T-helper 2 cell (primary cell): ENCODE measurements around the gene OR5K1.
A peak's percentile ranks its signal among the peaks of the same experiment; 100 is the strongest.

Source experiments
- DNase-seq, 5 experiments: peaks; one replicate each; pipeline versions ENCODE4 v3.0.0 to v3.0.0-alpha.2; 2012 to 2022
- total RNA-seq, 2 donors: gene quantifications; one replicate each; lab custom pipeline; 2026; lab: John Stamatoyannopoulos, UW

OR5K1 gene
- total RNA-seq = 0 reads per million in 2 donors

DNA sequence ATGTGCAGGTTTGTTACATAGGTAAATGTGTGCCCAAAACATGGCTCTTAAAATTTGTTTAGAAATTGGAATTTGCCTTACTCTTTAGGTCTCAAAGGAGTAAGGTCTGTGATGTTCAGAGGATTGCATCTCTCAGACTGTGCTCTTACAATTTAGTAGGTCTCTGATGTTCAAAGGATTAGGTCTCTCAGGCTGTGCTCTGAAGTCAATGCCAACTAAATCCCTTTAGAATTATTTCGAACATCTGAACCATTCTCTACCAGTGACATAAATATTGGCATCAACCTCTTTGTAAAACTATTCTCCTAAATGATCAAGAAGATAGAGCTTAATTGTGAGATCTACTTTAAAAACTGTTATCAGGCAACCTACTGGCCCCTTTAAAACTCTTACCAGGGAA, at the start of gene OR5K1:
TSS of gene OR5K1 (plus strand) at position 301 of the 400 bp plus-strand sequence. CDS start 6,376 bp downstream, outside the sequence.
- DNase-seq = no peak

DNA sequence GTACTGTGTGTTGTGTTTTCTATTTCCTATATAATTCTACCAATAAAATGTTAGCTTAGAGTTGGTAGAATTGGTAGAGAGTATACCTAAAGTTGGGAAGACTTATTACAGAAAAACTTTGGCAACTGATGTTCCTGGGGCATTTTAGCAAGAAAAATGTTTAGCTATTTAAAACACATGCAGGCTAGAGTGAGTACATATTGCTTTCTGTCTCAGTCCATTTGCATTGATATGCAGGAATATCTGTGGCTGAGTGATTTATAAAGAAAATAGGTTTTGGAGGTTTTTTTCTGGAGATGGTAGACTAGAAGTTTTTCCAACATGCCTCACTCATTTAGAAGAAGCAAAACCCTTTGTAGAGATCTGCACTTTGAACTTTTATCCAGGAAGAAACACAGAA, 30.4 kb upstream of the OR5K1 start:
- no peak for DNase-seq

DNA sequence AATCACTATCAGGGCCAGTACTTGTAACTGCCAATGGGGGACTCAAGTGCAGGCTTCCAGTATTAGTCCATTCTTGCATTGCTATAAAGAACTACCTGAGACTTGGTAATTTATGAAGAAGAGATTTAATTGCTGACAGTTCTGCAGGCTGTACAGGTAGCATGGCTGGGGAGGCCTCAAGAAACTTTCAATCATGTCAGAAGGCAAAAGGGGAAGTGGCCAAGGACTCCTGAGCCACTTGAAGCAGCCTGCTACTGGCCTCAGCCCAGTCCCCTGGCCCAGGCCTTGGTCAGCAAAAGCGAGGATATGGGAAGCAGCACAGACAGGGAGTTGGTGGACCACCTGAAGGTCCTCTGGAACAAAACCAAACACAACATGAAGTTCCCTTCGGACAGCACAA, 29.2 kb upstream of the OR5K1 start:
- DNase-seq = no peak

DNA sequence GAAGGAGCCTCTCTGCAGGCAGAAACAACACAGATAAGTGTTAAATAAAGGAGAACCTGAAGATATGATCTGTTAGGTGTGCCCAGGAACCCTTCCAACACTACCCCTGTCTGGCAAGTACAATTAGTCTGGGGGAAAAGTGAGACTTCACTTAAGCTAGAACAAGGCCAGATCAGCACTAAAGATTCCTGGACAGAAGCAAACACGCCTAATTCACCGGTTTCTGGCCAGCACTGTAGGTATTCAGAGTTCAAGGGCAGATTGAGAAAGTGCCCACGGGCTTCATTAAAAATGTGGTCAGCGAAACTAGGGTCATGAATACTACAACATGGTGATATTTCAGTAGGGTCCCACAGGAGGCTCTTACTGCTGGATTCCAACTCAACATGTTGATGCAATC, 28.6 kb upstream of the OR5K1 start:
- DNase-seq = no peak

DNA sequence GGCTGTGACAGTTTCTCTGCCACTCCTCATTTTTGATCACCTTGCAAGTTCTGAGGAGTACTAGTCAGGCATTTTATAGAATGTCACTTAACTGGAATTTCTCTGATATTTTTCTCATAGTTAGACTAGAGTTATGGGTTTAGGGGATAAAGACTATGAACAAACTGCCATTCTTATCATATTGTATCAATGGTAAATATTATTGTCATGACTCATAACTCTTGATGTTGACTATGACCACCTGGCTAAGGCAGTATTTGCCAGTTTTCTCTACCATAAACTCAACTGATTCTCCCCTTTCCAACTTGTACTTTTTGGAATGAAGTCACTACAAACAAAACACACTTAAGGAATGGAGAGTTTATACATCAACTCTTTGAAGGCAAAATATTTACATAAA, 22.7 kb upstream of the OR5K1 start:
- no peak for DNase-seq

DNA sequence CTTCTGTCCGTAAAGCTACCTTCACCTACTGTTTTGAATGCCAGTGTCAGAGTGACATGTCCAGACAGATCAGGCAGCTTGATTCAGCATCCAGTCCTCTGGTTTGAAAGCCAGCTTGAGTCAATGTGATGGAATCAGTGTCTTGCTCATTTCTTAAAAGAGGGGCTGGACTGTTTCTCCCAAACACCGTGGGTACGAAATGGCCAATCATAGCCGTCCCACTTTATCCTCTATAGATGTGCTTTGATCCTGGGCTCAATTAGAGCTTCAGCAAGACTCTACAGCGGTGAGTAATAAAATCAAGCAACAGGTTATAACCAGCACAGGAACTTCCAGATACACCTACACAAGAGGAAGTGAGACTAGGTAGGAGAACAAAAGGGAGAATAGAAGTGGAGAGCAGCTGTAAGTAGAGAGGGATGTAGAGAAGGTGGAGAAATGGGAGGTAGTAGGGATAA, 17.0 kb upstream of the OR5K1 start:
- no peak for DNase-seq

DNA sequence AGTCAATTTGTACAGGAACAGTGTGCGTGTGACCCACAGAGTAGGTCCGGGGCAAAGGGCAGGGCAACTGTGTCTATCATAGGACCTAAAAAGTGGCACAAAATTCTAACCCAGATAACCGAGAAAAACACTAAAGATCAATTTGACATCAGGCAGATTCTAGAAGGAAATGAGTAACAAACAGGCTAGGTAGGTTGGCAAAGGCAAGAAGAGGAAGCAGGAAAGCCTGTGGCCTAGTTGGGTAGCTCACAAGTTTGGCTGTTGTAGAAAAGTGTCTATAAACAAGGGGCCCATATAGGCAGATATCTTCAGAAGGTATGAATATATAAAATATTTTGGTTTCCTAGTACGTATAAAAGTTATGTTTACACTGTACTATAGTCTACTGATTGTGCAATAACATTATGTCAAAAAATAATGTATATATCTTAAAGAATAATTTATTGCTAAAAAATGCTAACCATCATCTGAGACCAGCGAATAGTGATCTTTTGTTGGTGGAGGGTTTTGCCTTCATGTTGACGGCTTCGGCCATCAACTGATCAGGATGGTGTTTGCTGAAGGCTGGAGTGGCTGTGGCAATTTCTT, 13.3 kb upstream of the OR5K1 start:
- DNase-seq = peak in 1 of 5 experiments; percentile 19

DNA sequence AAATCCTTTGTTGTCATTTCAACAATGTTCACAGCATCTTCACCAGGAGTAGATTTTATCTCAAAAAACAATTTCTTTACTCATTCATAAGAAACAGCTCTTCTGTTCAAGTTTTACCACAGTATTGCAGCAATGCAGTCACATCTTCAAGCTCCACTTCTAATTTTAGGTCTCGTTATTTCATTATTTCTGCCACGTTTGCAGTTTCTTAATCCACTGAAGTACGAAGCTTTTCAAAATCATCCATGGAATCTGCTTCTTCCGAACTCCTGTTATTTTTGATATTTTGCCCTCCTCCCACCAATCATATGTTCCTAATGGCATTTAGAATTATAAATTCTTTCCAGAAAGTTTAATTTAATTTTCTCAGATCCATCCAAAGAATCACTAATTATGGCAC, 12.6 kb upstream of the OR5K1 start:
- no peak for DNase-seq

DNA sequence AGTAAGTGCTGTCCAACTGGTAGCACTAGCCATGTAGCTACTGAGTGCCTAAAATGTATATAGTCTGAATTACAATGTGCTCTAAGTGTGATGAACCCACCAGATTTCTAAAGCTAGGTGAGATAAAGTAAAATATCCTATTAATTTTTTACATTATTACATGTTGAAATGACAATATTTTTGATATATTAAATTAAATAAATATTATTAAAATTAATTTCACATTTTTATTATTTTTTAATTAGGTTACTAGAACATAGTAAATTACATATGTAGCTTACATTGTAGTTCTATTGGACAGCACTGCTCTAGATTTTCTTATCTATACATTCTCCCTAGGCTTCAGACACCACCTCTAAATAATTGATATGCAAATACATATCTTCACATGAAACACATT, 9.2 kb upstream of the OR5K1 start:
- DNase-seq = no peak

DNA sequence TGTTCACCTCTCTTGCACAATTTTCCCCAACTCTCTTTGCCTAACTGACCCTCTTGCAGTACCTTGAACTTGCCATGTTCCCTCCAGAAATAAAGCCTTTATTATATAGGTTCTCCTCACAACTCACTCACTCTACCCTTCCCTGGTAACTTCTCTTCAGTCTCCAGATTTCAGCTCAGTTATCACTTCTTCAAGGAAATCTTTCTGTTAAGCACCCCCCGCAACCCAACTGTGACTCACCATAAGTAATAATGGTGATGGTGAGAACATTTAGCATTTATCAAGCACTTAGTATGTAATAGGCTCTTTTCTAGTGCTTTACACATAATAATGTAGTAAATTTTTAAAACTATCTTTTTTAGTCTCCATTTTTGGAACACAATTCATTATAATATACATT, 8.1 kb upstream of the OR5K1 start:
- DNase-seq = no peak

DNA sequence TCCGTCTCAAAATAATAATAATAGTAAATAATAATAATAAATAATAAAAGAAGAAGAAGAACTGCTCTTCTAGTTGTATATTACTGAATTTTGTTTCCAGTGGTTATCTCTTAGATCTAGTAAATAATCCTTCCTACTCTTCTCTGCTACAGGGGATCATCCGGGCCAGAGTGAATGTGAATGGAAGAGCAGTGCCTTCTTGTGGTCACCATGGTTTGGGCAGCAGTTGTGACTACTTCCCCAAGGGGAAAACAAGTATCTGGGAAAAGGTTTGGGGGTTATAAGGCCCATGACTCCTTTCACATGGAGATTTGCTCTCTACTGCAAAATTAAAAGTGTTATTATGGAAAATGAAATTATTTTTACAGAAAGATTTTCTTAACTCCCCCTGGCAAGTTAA, 5.5 kb upstream of the OR5K1 start:
- DNase-seq = no peak

DNA sequence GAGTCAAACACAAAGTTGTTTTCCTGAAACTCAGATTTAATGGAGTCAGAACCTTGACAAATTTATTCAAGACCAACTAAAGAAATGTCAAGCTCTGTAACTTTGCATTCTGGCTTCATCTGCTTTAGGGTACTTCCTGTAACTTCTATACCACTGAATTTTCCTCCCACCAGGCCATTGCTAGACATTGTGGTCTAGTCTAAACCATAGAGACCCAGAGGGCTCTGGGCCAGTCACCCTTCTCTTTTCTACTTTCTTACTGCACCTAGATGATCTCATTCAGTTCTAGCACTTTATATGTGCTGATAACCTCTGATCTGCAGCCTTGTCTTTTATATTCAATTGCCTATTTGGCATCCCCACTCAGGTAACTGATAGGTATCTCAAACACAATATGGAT, 2.8 kb upstream of the OR5K1 start:
- DNase-seq = peak in 1 of 5 experiments; percentile 12

DNA sequence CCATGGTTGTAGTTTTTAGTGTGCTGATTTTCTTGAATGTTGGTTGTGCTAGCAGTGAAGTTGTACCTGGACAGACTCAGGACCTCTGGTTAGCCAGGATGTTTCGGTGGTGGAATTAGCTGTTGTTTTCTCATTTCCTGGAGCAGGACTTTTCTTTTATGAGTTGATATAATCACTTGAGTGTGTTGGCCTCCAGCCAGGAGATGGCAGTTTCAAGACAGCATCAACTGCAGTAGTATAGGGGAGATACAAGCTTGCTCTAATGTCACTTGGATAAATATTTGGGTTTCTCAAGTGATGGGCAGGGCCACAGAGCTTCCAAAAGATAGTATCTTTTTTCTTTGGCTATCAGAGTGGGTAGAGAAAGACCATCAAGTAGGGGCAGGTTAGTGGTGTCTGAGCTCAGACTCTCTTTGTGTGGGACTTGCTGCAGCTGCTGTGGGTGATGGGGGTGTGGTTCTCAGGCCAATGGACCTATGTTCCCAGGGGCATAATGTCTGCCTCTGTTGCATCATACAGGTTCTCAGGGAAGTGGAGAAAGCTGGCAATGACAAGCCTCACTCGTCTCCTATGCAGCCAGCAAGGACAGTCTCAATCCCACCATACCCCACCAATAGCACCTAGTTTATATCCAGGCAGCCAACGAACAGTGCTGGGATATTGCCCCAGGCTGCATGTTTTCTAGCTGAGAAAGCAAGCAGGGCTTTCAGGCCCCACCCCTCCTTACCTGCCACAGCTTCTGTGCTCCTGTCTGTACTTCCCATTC, 19.9 kb downstream of the OR5K1 start:
- peak in 1 of 5 experiments; percentile 12 for DNase-seq

DNA sequence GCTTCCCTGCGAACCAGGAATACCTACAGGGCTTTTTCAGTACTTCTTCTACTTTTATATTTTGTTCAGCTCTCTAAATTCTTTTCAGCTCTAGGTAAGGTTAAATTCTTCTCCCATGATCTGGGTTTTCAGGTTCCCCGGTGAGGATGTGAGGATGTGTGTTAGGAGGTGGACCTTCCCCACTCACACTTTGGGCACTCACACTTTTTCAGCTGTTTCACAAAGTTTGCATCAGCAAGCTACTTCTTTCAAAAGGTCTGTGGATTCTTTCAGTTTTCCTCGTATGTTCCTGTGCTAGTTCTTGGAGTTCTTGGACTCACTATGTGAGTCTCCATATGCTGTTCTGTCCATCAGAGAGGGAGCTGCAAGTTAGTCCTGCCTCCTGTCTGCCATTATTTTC, 20.6 kb downstream of the OR5K1 start:
- no peak for DNase-seq

DNA sequence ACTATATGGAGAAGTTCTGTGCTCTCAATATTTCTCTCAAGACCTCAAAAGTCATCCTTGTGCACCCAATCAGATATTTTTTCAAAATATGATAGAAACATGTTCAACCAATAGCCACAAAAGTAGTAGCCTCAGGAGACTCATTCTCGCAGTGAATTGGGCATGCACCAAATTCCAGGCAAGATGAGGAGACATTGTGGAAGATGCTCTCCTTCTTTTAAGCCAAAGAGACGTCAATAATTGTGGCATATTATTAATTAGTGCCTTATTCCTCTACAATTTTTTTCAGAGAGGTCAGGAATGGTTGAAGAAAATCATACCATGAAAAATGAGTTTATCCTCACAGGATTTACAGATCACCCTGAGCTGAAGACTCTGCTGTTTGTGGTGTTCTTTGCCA, 34.4 kb downstream of the OR5K1 start, which contains the start of gene OR5K2:
TSS of gene OR5K2 (plus strand) at position 301 of the 400 bp plus-strand sequence. CDS start at position 301, 0 bp downstream.
- no peak for DNase-seq

DNA sequence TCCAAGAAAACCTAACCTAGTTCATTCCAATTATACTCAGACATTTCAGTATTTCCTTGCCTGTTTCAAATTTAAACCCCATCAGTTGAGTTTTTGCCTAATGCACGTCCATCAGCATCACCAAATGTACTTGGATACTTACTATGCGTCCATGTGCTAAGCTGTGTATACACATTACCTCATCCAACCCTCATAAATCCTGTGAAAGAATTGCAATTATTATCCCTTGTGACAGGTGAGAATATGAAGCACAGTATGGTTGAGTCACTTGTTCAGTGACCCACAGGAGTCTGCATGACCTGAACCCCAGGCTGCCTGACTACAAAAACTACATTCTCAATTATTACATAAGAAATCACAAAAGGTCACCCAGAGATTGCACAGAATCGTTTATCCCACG, 37.0 kb downstream of the OR5K1 start:
- no peak for DNase-seq

DNA sequence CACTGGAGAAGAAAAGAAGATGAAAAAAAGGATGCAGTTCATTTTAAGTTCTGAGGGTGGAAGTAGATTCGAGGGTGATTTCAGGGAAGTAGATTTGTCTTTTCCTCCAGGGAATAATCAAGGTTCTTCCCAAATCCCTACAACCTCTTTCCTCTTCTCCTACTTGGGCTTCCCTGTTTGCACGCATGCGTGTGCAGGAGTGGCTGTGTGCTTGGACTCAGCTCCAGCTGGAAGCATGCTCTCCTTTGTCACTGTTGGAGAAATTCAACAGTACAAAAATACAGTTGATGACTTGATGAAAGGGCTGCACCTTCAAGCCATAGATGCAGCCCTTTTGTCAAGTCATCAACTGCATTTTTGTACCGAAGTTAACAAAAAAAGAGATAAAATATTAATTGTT, 38.3 kb downstream of the OR5K1 start:
- no peak for DNase-seq

DNA sequence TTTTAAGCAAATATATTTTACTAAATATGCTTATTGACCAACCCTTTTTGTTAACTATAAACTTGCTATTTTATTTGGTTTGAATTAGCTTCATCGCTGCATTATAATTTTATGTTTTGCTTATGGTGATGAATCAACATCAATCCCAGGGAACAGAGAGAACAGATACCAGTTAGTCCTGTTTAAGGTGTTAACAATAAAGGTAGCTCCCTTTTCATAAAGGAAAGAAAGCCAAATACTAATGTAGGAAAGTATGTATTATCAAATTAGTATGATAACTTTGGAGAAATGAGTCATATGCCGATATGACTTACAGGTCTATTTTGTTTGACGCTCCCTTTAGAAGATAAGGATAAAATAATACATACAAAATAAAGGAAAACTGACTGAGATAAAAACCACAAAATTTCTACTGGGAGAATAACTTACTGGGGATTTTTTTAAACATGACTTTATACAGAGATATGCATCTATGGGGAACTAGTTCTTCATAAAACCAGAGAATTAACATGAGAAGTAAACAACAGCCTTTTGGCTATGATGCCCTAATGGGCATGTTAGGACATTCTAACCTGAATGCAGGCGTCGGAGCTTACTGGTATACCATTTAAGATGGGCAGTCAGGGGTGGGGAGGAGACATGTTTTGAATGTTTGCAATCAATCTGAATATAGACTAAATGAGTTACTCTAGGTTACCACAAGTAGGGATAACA, 39.0 kb downstream of the OR5K1 start:
- DNase-seq = no peak

DNA sequence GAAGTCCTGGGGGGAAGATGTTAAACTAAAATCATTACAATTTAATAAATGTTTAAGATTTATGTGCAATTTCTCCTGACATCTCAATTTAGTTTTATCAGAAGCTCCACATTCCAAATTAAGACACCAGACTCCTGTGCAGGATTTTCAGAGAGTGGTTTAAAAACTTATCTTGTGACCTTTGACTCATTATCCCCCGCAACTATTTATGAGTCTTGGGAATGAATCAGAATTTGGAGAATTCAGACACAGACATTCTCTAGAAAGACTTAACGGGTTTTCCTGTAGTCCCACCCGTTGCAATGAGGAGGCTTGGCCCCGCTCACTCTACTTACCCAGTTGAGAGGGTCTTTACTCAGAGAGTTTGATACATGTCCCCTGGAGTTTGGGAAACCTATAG, 41.5 kb downstream of the OR5K1 start:
- no peak for DNase-seq

DNA sequence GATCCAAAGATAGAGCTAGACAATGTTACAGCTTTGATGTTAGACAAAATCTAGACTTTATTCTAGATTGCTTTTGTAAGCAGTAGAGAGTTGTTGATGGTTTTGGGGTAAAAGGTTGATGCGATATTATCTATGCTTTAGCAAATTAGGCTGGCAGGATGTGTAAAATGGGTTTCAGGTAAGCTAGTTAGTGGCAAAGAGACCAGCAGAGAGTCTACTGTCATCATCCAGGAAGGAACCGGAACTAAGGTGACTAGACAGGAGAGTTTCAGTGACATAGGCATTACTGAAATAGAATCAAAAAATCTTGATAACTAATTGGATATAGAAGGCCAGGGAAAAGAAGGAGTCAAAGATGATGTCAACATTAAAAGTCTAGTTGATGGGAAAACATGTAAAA, 45.6 kb downstream of the OR5K1 start:
- DNase-seq = peak in 1 of 5 experiments; percentile 81

DNA sequence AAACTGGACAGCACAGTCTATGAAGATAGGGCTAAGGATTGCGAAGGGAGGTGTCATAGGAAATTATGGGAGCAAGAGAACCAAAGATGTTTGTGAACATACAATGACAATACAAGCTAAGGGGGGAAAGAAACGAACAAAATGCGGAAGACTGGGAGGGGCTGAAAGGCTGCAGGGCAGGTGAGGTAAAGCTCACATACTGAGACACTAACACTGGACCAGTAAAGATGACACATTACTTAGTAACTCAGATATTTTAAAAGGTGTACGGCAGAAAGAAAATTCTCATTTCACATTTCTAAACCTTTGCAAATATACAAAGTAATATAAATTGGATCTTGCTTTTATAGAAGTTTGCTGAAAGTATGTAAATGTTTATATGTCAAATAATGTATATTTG, 49.6 kb downstream of the OR5K1 start:
- DNase-seq = no peak

DNA sequence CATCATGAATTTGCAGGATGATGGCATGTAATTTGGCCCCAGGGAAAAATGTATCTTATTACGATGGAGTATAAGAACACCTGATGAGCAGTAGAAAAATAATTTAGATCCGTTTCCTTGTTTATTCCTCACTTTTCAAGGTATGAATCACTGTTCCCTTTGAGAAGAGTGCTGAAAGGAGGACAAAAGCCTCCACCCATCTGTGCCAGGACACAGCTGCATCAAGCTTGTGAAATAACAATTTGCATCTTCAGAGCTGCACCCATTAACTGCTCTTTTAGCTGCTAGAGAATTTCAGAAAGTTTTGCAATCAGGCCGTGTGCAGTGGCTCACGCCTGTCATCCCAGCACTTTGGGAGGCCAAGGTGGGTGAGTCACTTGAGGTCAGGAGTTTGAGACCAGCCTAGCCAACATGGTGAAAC, 50.1 kb downstream of the OR5K1 start:
- no peak for DNase-seq

DNA sequence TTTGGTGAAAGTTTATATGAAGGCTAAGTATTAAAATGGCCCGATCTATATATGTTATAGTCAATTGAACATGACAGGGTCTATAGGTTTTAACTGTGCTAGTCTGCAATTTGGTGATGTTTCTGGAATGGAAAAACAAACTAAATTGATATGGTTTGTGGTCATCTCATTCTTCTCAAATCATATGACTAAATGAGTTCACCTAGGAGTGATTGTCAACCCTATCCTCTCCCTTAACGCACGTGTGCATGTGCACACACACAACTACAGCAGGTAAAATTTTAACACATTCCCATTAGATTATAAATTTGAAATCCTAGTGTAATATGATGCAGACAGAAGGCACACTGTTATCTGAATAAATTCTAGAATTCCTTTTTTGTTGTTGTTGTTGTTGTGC, 50.7 kb downstream of the OR5K1 start:
- DNase-seq = no peak

DNA sequence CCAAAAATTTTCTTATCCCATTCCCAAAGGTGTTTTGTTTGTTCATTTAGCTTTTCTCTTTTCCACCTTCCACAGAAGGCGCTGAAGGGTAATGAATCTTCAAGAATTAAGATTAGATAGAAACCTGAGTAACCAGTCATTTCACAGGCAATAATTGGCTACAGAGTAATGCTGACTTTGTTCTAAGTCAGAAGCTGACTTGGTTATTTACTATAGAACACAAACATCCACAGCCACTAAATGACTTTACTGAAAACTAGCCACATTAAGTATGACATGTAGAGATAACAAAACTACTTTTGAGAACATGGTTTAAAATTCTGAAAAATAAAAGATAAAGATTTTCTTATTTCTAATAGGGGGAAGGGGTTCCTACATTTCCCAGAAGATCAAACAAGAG, 51.9 kb downstream of the OR5K1 start:
- peak in 1 of 5 experiments; percentile 55 for DNase-seq
